Spleen (tissue), 11 donors: ENCODE data around the gene ZNF793. TPM values are rescaled to one million over a fixed set of nuclear protein-coding genes. Genes with fewer than 3 reads are reported as not detected.

Source experiments
- DNase-seq: peaks from one replicate; pipeline ENCODE4 v3.0.0-alpha.2; 2020
- H3K27ac ChIP-seq, 8 donors: fragments of 200-600 bp; sonication (generic) in 7 of 8; 1 replicate in 4 of 8; 2 replicates in 4 of 8; pipeline versions ENCODE4 v1.5.0 to v1.8.0; 2016 to 2021; ENCODE audit warnings: inconsistent platforms in 4 of 8, mild to moderate bottlenecking in 4 of 8, moderate library complexity in 1 of 8
- H3K27me3 ChIP-seq, 7 donors: fragments of 200-600 bp; sonication (generic) in 6 of 7; replicated peaks in 1 of 7; 1 replicate in 4 of 7; 2 replicates in 3 of 7; pipeline versions ENCODE4 v1.5.0 to v1.8.0; 2016 to 2021; ENCODE audit warnings: inconsistent platforms in 3 of 7, mild to moderate bottlenecking in 1 of 7
- H3K36me3 ChIP-seq, 6 donors: fragments of 200-600 bp; sonication (generic) in 5 of 6; 1 replicate in 4 of 6; 2 replicates in 2 of 6; pipeline versions ENCODE4 v1.5.0 to v1.8.0; 2016 to 2021; ENCODE audit warnings: inconsistent platforms in 2 of 6
- H3K4me1 ChIP-seq, 6 donors: fragments of 200-600 bp; sonication (generic) in 5 of 6; 1 replicate in 3 of 6; 2 replicates in 3 of 6; pipeline versions ENCODE4 v1.5.0 to v1.8.0; 2016 to 2021; ENCODE audit warnings: inconsistent platforms in 3 of 6
- H3K4me3 ChIP-seq, 8 donors: fragments of 200-600 bp; sonication (generic) in 7 of 8; 1 replicate in 4 of 8; 2 replicates in 4 of 8; pipeline versions ENCODE4 v1.5.0 to v1.8.0; 2016 to 2021; ENCODE audit warnings: inconsistent platforms in 4 of 8, mild to moderate bottlenecking in 4 of 8, moderate library complexity in 2 of 8
- H3K9me3 ChIP-seq, 8 donors: fragments of 200-600 bp; sonication (generic) in 7 of 8; 1 replicate in 4 of 8; 2 replicates in 4 of 8; pipeline versions ENCODE4 v1.5.0 to v1.8.0; 2016 to 2021; ENCODE audit warnings: inconsistent platforms in 4 of 8
- POLR2A ChIP-seq, 3 donors: fragments of 450-650 bp; IDR thresholded peaks; one replicate each; pipeline ENCODE4 v1.5.1; 2017; ENCODE audit warnings: antibody characterized with exemption in 3 of 3, mild to moderate bottlenecking in 1 of 3
- POLR2AphosphoS5 ChIP-seq, 3 donors: sonication (generic); formaldehyde crosslinking; IDR thresholded peaks; one replicate each; pipeline ENCODE4 v1.5.1; 2017; ENCODE audit warnings: antibody characterized with exemption in 3 of 3
- WGBS, 5 donors: extraction: QIAGEN DNeasy Blood & Tissue Kit in 3 of 5; methylation state at CpG; one replicate each; pipeline versions ENCODE4 v1.1.5 to v1.1.7; 2013 to 2018; 5-methylcytosine and 5-hydroxymethylcytosine counted together
- intact Hi-C: fragments of 100-400 bp; cut with DNase I; formaldehyde crosslinking; loops from one replicate; pipeline ENCODE4 v1.15.0; 2023; ENCODE audit warnings: low total_unique reads
- polyA plus RNA-seq, 3 donors: library from polyadenylated mRNA; stranded (reverse); fragments of 200-250 nt; gene quantifications; one replicate each; pipeline ENCODE4 v1.2.1, GENCODE V29; 2013
- total RNA-seq, 7 donors: library from RNA; depleted of rRNA in 3 of 7; stranded (reverse); fragments of >200 nt in 3 of 7; fragmentation: NEBNext Ultra II Directional in 4 of 7; extraction: Animal tissue kit (Norgen Biotek cat#: 25700) in 4 of 7; gene quantifications; one replicate each; pipeline versions ENCODE4 v1.1.0 to v1.2.1, GENCODE V29; 2016 to 2021
- TF ChIP-seq, protein P1 (sequence below), 11 experiments: fragments of 200-600 bp in 7 of 11; fragments of 450-650 bp in 4 of 11; sonication (generic) in 4 of 11; IDR thresholded peaks in 8 of 11; conservative IDR thresholded peaks in 3 of 11; 1 replicate in 7 of 11; 2 replicates in 4 of 11; pipeline versions ENCODE4 v1.4.0 to v1.8.0; 2016 to 2021; ENCODE audit warnings: antibody characterized with exemption in 11 of 11, inconsistent platforms in 4 of 11, mild to moderate bottlenecking in 1 of 11
- donor health status: healthy with polysubstance abuse.
- donor health status: DM: no; HTN: no; CAD: no; lungs with moderate emphysema.
- donor health status: DM: no; HTN: no; CAD: no.
- donor health status: Bipolar disorder and iron deficiency.
- donor health status: healthy.
- donor health status: DM: no; HTN: no; CAD: no.
- donor health status: DM: yes; HTN: yes; CAD: no.

ZNF793 gene
- total and polyA plus RNA-seq, 10 donors: 2.2 to 8.5 (median 4.9) TPM

DNA sequence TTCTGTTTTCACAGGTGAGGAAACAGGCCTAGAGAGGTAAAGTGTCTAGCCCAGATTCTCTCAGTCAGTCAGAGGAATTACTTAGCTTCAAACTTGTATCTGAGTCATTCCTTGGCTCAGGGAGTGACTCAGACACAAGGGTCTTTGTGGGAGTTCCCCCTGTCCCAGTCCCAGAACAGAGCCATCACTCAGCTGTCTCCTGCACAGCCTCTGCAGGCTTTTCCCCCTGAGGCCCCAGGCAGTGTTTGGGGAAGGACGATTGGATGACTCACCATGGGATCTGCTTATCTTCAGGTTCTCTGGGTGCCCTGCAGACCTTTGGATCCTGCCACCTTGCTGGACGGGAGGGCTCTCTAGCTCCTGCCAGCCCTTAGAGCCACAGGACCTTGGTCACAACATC lies 13.2 kb downstream of the ZNF793 start:
- Histone ChIP-seq H3K9me3 (peaks cover 0 to 100% (median 99%) of the 10 kb centered on the region in 8 donors), H3K36me3 (peaks cover 3 to 99% (median 77%) of the 10 kb centered on the region in 6 donors), H3K27me3 (no peaks in the 10 kb centered on the region), H3K27ac (no peak overlapping the region), H3K4me1 (no peaks in the 10 kb centered on the region), H3K4me3 (no peak overlapping the region)
- TF ChIP-seq, protein P1, sequence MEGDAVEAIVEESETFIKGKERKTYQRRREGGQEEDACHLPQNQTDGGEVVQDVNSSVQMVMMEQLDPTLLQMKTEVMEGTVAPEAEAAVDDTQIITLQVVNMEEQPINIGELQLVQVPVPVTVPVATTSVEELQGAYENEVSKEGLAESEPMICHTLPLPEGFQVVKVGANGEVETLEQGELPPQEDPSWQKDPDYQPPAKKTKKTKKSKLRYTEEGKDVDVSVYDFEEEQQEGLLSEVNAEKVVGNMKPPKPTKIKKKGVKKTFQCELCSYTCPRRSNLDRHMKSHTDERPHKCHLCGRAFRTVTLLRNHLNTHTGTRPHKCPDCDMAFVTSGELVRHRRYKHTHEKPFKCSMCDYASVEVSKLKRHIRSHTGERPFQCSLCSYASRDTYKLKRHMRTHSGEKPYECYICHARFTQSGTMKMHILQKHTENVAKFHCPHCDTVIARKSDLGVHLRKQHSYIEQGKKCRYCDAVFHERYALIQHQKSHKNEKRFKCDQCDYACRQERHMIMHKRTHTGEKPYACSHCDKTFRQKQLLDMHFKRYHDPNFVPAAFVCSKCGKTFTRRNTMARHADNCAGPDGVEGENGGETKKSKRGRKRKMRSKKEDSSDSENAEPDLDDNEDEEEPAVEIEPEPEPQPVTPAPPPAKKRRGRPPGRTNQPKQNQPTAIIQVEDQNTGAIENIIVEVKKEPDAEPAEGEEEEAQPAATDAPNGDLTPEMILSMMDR (IDR thresholded peaks at IDR 0.05 in 8 of 11, conservative IDR thresholded peaks at IDR 0.05 in 3 of 11): no peak
- TF ChIP-seq POLR2AphosphoS5 (IDR thresholded peaks at IDR 0.05) (no peak), POLR2A (IDR thresholded peaks at IDR 0.05) (no peak)
- 57 to 97% (median 83%) methylated on average over 1 to 2 of the region's 2 CpGs for WGBS, 5 donors
- DNase-seq: no peak
- intact Hi-C loops: no loop called here

DNA sequence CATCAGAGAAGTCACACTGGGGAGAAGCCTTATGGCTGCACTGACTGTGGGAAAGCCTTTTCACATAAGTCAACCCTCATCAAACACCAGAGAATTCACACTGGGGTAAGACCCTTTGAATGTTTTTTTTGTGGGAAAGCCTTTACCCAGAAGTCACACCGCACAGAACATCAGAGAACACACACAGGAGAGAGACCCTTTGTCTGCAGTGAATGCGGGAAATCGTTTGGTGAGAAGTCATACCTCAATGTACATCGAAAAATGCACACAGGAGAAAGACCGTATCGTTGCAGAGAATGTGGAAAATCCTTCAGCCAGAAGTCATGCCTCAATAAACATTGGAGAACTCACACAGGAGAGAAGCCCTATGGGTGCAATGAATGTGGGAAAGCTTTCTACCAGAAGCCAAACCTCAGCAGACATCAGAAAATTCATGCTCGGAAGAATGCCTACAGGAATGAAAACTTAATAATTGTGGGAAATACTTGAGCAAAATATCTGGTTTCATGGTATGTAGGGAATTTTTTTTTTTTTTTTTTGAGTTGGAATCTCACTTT lies 30.7 kb downstream of the ZNF793 start:
- H3K4me1 ChIP-seq: no peaks in the 10 kb centered on the region
- 83 to 97% (median 94%) methylated on average over 7 of the region's 7 CpGs for WGBS, 5 donors
- intact Hi-C loops: no loop called here
- H3K4me3 ChIP-seq: no peak overlapping the region
- TF ChIP-seq POLR2A (IDR thresholded peaks at IDR 0.05) (no peak), POLR2AphosphoS5 (IDR thresholded peaks at IDR 0.05) (no peak)
- TF ChIP-seq, protein P1 (IDR thresholded peaks at IDR 0.05 in 8 of 11, conservative IDR thresholded peaks at IDR 0.05 in 3 of 11): no peak
- H3K27ac ChIP-seq: no peak overlapping the region
- DNase-seq: no peak
- H3K27me3 ChIP-seq: no peaks in the 10 kb centered on the region
- H3K9me3 ChIP-seq: peaks cover 0 to 99% (median 0%) of the 10 kb centered on the region in 8 donors
- H3K36me3 ChIP-seq: peaks cover 28 to 60% (median 52%) of the 10 kb centered on the region in 6 donors

DNA sequence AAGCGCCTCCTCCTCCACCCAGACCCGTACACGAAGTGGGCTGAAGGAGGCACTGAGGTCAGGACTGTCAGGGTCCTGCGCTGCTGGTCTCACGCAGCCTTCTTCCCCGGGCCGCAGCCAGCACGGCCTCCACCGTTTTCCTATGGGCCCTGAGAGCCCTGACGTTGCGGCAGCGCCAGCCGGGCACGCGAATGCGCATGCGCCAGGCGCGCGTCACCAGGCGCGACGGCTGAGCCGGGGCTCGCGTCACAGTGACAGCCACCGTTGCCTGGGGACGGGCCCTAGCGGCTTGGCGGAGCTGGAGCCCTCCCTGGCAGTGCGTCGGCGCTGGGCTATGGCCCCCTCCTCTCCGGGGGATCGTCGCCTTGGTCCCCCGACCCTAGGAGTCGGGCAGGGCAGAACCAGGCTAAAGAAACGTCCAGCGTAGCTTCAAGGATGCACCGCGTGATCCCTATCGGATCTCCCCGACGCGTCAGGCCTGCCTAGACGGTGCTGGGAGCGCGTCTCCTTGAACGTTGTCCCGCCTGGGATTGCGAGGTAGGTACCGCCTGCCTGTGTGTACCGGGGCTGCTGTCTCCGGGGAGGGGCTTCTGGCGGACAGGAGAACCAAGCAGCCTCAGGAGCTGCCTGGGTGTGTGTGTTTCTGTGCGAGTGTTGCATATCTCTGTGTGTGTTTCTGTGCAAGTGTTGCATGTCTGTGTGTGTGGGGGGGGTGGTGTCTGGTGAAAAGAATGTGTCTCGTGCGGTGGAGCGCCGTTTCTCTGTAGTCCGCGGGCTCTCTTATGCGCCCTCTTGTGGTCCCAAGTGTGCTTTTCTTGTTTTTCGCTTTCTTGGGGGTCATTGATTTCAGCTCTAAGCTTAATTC lies 44.6 kb downstream of the ZNF793 start:
- H3K36me3 ChIP-seq: peaks cover 0 to 22% (median 0%) of the 10 kb centered on the region in 6 donors
- peaks cover 0 to 51% (median 0%) of the 10 kb centered on the region in 8 donors for H3K9me3 ChIP-seq
- peak overlapping the region; percentile 27 to 68 (median 42) for H3K4me3 ChIP-seq
- peak overlapping the region in 4 of 8 donors; percentile 21 to 70 (median 56) for H3K27ac ChIP-seq
- intact Hi-C loops: no loop called here
- WGBS, 5 donors: 5 to 16% (median 7%) methylated on average over 33 to 65 of the region's 65 CpGs
- TF ChIP-seq POLR2AphosphoS5 (IDR thresholded peaks at IDR 0.05): peak in 2 of 3 donors; percentile 76 to 78
- TF ChIP-seq POLR2A (IDR thresholded peaks at IDR 0.05): no peak
- TF ChIP-seq, protein P1 (IDR thresholded peaks at IDR 0.05 in 8 of 11, conservative IDR thresholded peaks at IDR 0.05 in 3 of 11): peak in 4 of 11 experiments; percentile 10 to 35 (median 24)
- H3K4me1 ChIP-seq: no peaks in the 10 kb centered on the region
- DNase-seq: no peak
- no peaks in the 10 kb centered on the region for H3K27me3 ChIP-seq

DNA sequence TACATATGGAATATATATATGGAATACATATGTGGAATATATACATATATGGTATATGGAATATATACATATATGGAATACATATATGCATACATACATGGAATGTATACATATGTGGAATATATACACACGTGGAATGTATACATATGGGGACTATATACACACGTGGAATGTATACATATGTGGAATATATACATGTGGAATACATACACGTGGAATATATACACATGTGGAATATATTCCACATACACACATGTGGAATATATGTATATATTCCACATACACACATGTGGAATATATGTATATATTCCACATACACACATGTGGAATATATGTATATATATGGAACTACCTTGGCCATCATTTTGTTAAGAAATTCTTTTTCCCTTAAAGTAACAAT lies 56.8 kb downstream of the ZNF793 start:
- H3K36me3 ChIP-seq: peaks cover 10 to 57% (median 45%) of the 10 kb centered on the region in 6 donors
- TF ChIP-seq POLR2AphosphoS5 (IDR thresholded peaks at IDR 0.05) (no peak), POLR2A (IDR thresholded peaks at IDR 0.05) (no peak)
- TF ChIP-seq, protein P1 (IDR thresholded peaks at IDR 0.05 in 8 of 11, conservative IDR thresholded peaks at IDR 0.05 in 3 of 11): no peak
- no peaks in the 10 kb centered on the region for H3K4me1 ChIP-seq
- peaks cover 0 to 91% (median 0%) of the 10 kb centered on the region in 8 donors for H3K9me3 ChIP-seq
- no peaks in the 10 kb centered on the region for H3K27me3 ChIP-seq
- 90 to 95% (median 92%) methylated on average over 3 of the region's 3 CpGs for WGBS, 5 donors
- H3K4me3 ChIP-seq: no peak overlapping the region
- DNase-seq: no peak
- intact Hi-C loops: no loop called here
- no peak overlapping the region for H3K27ac ChIP-seq
